Measurements from ENCODE around the gene KCNMB2. TPM values are rescaled to one million over a fixed set of nuclear protein-coding genes. Genes with fewer than 3 reads are reported as not detected.

Gene KCNMB2
- total and polyA plus RNA-seq, 8 donors: 0.69 to 38.0 (median 2.3) TPM

- Histone ChIP-seq H3K4me3 (no peak overlapping the region), H3K27ac (no peak overlapping the region), H3K9me3 (no peaks in the 10 kb centered on the region), H3K36me3 (no peaks in the 10 kb centered on the region), H3K27me3 (no peaks in the 10 kb centered on the region), H3K4me1 (peaks cover 0 to 9% (median 0%) of the 10 kb centered on the region in 3 donors)
- ATAC-seq (peak; percentile 56 to 85 (median 78)), DNase-seq (no peak), FAIRE-seq (no peak)
- no peak for TF ChIP-seq CTCF (IDR thresholded peaks at IDR 0.05)
- intact Hi-C loops (cut with DNase I): no loop called here
- 18 to 23% methylated on average over 5 of the region's 5 CpGs for WGBS, 2 donors
Measured at GRCh38 chr3:178584722-178585380, 48.6 kb downstream of the KCNMB2 start.

GRCh38 chr3:178585454-178585853 is 49.2 kb downstream of the KCNMB2 start:
- DNase-seq (no peak), ATAC-seq (peak in 2 of 4 donors; percentile 30 to 45), FAIRE-seq (no peak)
- Histone ChIP-seq H3K4me1 (peaks cover 0 to 9% (median 0%) of the 10 kb centered on the region in 3 donors), H3K27me3 (no peaks in the 10 kb centered on the region), H3K4me3 (no peak overlapping the region), H3K36me3 (no peaks in the 10 kb centered on the region), H3K9me3 (no peaks in the 10 kb centered on the region), H3K27ac (no peak overlapping the region)
- WGBS, 2 donors: 13 to 18% methylated on average over 1 of the region's 1 CpG
- no peak for TF ChIP-seq CTCF (IDR thresholded peaks at IDR 0.05)
- intact Hi-C loops (cut with DNase I): no loop called here

GRCh38 chr3:178586076-178586475 is 49.8 kb downstream of the KCNMB2 start:
- WGBS, 2 donors: 74% methylated on average over 2 of the region's 2 CpGs

DNA sequence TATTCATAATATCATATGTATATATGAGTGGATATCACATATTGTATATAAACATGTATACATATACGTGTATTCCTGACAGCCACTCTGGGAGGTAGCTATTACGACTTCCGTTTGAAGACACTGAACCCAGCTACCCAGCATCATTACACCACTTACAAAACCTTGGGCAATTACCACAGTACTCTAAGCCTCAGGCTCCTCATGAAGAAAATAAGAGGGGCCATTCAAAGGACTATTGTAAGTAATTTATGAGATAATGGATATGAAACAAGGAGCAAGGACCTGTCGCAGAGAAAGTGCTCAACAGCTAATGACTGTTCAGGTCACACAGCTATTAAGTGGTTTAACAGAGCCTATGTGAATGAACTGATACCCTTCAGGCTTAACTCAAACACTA is 52.4 kb downstream of the KCNMB2 start:
- H3K4me3 ChIP-seq: no peak overlapping the region
- no peak overlapping the region for H3K27ac ChIP-seq
- intact Hi-C loops (cut with DNase I): no loop called here
- no peak for TF ChIP-seq CTCF (IDR thresholded peaks at IDR 0.05)
- 87 to 91% methylated on average over 4 of the region's 4 CpGs for WGBS, 2 donors
- H3K4me1 ChIP-seq: peaks cover 0 to 9% (median 0%) of the 10 kb centered on the region in 3 donors
- H3K36me3 ChIP-seq: no peaks in the 10 kb centered on the region
- FAIRE-seq: no peak
- no peak for ATAC-seq
- no peak for DNase-seq
- H3K9me3 ChIP-seq: no peaks in the 10 kb centered on the region
- H3K27me3 ChIP-seq: no peaks in the 10 kb centered on the region

More at GRCh38 chr3:178586076-178586475, 49.8 kb downstream of the KCNMB2 start:
- Histone ChIP-seq H3K27ac (no peak overlapping the region), H3K4me3 (no peak overlapping the region), H3K9me3 (no peaks in the 10 kb centered on the region), H3K36me3 (no peaks in the 10 kb centered on the region), H3K27me3 (no peaks in the 10 kb centered on the region), H3K4me1 (peaks cover 0 to 9% (median 0%) of the 10 kb centered on the region in 3 donors)
- ATAC-seq: no peak
- DNase-seq: no peak
- intact Hi-C loops (cut with DNase I): no loop called here
- TF ChIP-seq CTCF (IDR thresholded peaks at IDR 0.05): no peak
- no peak for FAIRE-seq

DNA sequence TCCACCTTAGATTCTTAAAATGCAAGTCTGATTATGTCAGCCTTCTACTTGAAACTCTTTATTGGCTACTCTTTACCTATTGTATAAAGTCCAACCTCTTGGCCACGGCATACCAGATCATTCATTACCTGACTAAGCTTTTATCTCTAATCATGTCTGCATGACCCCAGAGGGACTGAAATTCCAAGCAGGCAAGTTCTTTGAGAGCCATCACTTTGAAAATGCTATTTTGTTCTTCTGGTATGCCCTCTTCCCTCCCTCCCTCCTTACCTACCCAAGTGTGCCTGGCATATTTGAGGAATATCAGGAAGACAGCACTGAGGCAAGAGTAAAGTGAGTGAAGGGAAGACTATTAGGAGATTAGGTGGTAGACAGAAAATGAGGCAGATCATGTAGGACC is 57.5 kb downstream of the KCNMB2 start:
- TF ChIP-seq CTCF (IDR thresholded peaks at IDR 0.05): no peak
- H3K27ac ChIP-seq: no peak overlapping the region
- no peak for FAIRE-seq
- no peak overlapping the region for H3K4me3 ChIP-seq
- intact Hi-C loops (cut with DNase I): no loop called here
- no peak for DNase-seq
- no peak for ATAC-seq
- H3K9me3 ChIP-seq: no peaks in the 10 kb centered on the region
- H3K4me1 ChIP-seq: no peaks in the 10 kb centered on the region
- no peaks in the 10 kb centered on the region for H3K27me3 ChIP-seq
- no peaks in the 10 kb centered on the region for H3K36me3 ChIP-seq
- WGBS, 2 donors: 41 to 44% methylated on average over 1 of the region's 1 CpG
